CD4-positive, alpha-beta T cell (primary cell): ENCODE data around the gene ALX3. TPM values are rescaled to one million over a fixed set of nuclear protein-coding genes. Genes with fewer than 3 reads are reported as not detected.

Experiments used
- ATAC-seq: fragments of 200-7000 bp; cut with Tn5 transposase; one replicate; pipeline ENCODE4 v1.10.0; 2022; ENCODE audit warnings: mild to moderate bottlenecking; ENCODE audit not compliant: poor library complexity
- CTCF ChIA-PET: fragments of 350-600 bp; sonication (Branson Sonifier 250); formaldehyde crosslinking; loops from one replicate; lab custom pipeline; 2021; ENCODE audit warnings: antibody characterized with exemption, inconsistent platforms; lab: Charles Lee
- POLR2A ChIA-PET: fragments of 350-600 bp; sonication (Branson Sonifier 250); formaldehyde crosslinking; loops from one replicate; lab custom pipeline; 2021; ENCODE audit warnings: antibody characterized with exemption, inconsistent platforms; lab: Charles Lee
- DNase-seq, 14 experiments: peaks; one replicate each; pipeline ENCODE4 v3.0.0-alpha.2; 2013 to 2020; ENCODE audit warnings: mixed read lengths in 2 of 14
- H3K27ac ChIP-seq, 2 donors: one replicate each; pipeline versions ENCODE4 v1.5.1 to v1.7.0; 2013; ENCODE audit warnings: low read length in 2 of 2, low read depth in 1 of 2, mild to moderate bottlenecking in 1 of 2
- H3K27me3 ChIP-seq, 2 experiments: 1 replicate in 1 of 2; 2 replicates in 1 of 2; pipeline versions ENCODE4 v1.6.1 to v1.7.0; 2013; ENCODE audit warnings: low read length in 2 of 2, control low read depth in 1 of 2, mild to moderate bottlenecking in 1 of 2, moderate library complexity in 1 of 2; ENCODE audit not compliant: insufficient read depth in 2 of 2, control insufficient read depth in 1 of 2
- H3K36me3 ChIP-seq: one replicate; pipeline ENCODE4 v1.6.1; 2013; ENCODE audit warnings: low read length, control low read depth; ENCODE audit not compliant: insufficient read depth
- H3K4me1 ChIP-seq: one replicate; pipeline ENCODE4 v1.6.1; 2013; ENCODE audit warnings: low read length, control low read depth; ENCODE audit not compliant: insufficient read depth
- H3K4me3 ChIP-seq: one replicate; pipeline ENCODE4 v1.5.1; 2013; ENCODE audit warnings: mild to moderate bottlenecking, low read length, moderate library complexity
- H3K9me3 ChIP-seq, 2 experiments: 1 replicate in 1 of 2; 2 replicates in 1 of 2; pipeline versions ENCODE4 v1.6.1 to v1.7.0; 2013; ENCODE audit warnings: low read length in 2 of 2, mild to moderate bottlenecking in 2 of 2, control low read depth in 1 of 2, moderate library complexity in 1 of 2; ENCODE audit not compliant: control insufficient read depth in 1 of 2, insufficient read depth in 1 of 2
- H3K27ac Mint-ChIP-seq: one replicate; pipeline ENCODE4 v1.8.0; 2020; ENCODE audit warnings: mixed read lengths
- H3K27me3 Mint-ChIP-seq: one replicate; pipeline ENCODE4 v1.8.0; 2021; ENCODE audit warnings: mixed read lengths
- H3K36me3 Mint-ChIP-seq: one replicate; pipeline ENCODE4 v1.8.0; 2021; ENCODE audit warnings: low read depth, mixed read lengths
- H3K4me1 Mint-ChIP-seq: one replicate; pipeline ENCODE4 v1.8.0; 2021; ENCODE audit warnings: low read depth, mixed read lengths
- H3K4me3 Mint-ChIP-seq: one replicate; pipeline ENCODE4 v1.8.0; 2020; ENCODE audit warnings: mild to moderate bottlenecking, mixed read lengths
- H3K9me3 Mint-ChIP-seq: one replicate; pipeline ENCODE4 v1.8.0; 2020; ENCODE audit warnings: mixed read lengths
- CTCF ChIP-seq: fragments of 200-600 bp; IDR thresholded peaks from one replicate; pipeline ENCODE4 v1.8.0; 2022; ENCODE audit warnings: antibody characterized with exemption, mild to moderate bottlenecking
- intact Hi-C, 2 experiments: fragments of 100-400 bp; cut with DNase I in 1 of 2; cut with micrococcal nuclease in 1 of 2; formaldehyde crosslinking; loops; one replicate each; pipeline versions ENCODE4 v1.15.1 to v1.9.0; 2023 to 2025; cut with DNase I, micrococcal nuclease
- total RNA-seq, 174 experiments: library from RNA in 2 of 174; stranded (reverse) in 2 of 174; gene quantifications; one replicate each; pipeline ENCODE4 v1.2.3 and lab custom pipeline; 2021 to 2026

The ALX3 gene
- total RNA-seq, 2 experiments from 2014 or later: not detected

DNA sequence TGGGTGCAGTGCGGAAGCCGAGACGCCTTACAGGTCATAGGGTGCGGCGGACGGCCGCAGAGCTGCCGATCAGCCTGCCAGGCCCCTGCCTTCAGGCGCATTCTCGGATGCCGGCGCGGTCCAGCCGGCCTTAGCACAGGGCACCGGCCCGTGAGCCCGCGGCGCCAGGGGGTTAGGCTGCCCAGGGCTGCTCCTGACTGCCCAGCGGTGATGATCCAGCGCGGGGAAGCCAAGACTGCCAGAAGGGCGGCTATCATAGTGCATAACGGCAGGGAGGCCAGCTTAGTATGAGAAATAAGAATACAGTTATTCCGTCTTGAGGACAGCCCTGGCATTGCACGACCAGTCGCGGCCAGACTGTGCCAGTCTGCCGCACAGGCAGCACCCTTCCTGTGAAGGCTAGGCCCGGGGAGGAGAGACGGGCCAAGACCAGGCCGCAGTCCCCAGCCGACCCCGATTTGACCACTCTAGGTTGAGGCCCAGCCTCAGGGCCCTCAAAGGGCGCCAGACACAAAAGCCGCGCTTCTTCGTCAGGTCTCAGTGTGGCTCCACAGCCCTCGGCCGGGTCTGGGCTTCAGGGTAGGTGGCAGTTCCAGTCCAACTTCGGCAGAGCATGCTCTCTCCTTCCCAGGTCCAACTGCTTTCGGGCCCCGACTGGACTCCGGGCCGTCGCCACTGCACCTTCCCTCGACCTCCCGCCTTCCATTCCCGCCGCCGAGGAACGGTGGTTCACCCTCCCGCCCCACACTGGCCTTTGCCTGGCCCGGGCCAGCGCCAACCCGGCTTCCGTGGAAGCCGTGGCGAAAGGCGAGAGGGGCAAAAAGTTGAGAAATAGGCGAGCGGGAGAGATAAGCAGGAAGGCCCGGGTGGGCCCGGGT, 829 bp downstream of the ALX3 start:
- Histone ChIP-seq H3K27ac (no peak overlapping the region), H3K9me3 (peaks cover 0 to 26% of the 10 kb centered on the region in 2 experiments), H3K4me3 (no peak overlapping the region), H3K27me3 (peaks cover 51 to 65% of the 10 kb centered on the region in 2 experiments), H3K36me3 (no peaks in the 10 kb centered on the region), H3K4me1 (peaks cover 32% of the 10 kb centered on the region)
- Mint-ChIP-seq H3K36me3 (no peaks in the 10 kb centered on the region), H3K9me3 (no peaks in the 10 kb centered on the region), H3K4me1 (peaks cover 17% of the 10 kb centered on the region), H3K4me3 (peak overlapping the region; percentile 45), H3K27me3 (peaks cover 87% of the 10 kb centered on the region), H3K27ac (no peak overlapping the region)
- ATAC-seq: peak; percentile 21
- intact Hi-C loops: no loop called here
- no peak for TF ChIP-seq CTCF
- CTCF ChIA-PET: interaction anchor here (0.6 kb wide), 1 partner anchor 16 kb away, joined by 4 read pairs; no protein-coding TSS in a partner anchor
- POLR2A ChIA-PET: interaction anchor here (1.4 kb wide), 1 partner anchor 12 kb away, joined by 4 read pairs; no protein-coding TSS in a partner anchor
- DNase-seq: peak in 1 of 14 experiments; percentile 25

- Mint-ChIP-seq H3K9me3 (no peaks in the 10 kb centered on the region), H3K4me3 (peak overlapping the region; percentile 62), H3K27ac (no peak overlapping the region), H3K4me1 (peaks cover 17% of the 10 kb centered on the region), H3K36me3 (no peaks in the 10 kb centered on the region), H3K27me3 (peaks cover 79% of the 10 kb centered on the region)
- no peak overlapping the region for H3K4me3 ChIP-seq
- peaks cover 51 to 65% of the 10 kb centered on the region in 2 experiments for H3K27me3 ChIP-seq
- H3K9me3 ChIP-seq: peaks cover 0 to 26% of the 10 kb centered on the region in 2 experiments
- no peak overlapping the region for H3K27ac ChIP-seq
- TF ChIP-seq CTCF: no peak
- CTCF ChIA-PET: interaction anchor here (0.6 to 1.1 kb wide), 2 partner anchors 15 to 19 kb away, joined by 4 read pairs; no protein-coding TSS in a partner anchor
- peak in 6 of 14 experiments; percentile 15 to 58 (median 34) for DNase-seq
- no peaks in the 10 kb centered on the region for H3K36me3 ChIP-seq
- intact Hi-C loops: no loop called here
- H3K4me1 ChIP-seq: peaks cover 32% of the 10 kb centered on the region
- ATAC-seq: peak; percentile 66
- POLR2A ChIA-PET: interaction anchor here (1.4 kb wide), 1 partner anchor 13 kb away, joined by 4 read pairs; no protein-coding TSS in a partner anchor
Measured at GRCh38 chr1:110068646-110069403, 1.6 kb downstream of the ALX3 start.

DNA sequence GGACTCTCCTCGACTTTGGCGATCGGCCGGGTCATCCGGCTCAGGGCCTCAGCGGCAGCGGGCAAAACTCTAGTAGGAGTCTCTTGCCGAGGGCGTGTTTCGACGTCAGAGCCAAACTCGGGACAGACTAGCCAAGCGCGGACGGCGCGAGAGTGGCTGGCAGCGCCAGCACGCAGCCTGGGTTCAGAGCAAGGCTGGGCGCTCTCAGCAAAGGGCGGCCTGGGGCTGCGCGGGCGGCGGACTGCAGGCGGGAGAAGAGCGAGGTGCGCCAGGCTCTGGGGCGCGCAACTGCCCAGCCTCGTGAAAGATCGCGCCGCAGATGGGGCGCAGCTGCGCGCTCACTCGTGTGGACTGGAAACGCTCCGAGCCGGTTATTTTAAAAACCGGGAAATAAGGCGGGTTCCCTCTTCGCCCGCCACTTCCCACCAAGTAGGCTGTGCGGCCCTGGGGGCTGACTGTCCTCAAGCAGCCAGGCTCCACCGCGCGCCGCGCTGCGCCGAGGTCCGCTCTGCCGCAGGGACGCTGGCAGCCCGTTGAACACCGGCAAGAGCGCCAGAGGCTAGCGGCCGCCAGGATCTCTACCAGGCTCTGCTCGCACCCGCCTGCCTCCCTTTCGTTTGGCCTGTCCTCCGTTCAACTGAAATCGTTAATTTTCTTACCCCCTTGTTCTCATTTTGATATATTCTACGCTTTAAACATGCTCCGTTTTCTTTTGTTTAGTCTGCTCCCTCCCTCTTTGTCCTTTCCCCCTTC, 2.4 kb downstream of the ALX3 start:
- no peak overlapping the region for H3K27ac Mint-ChIP-seq

More for the DNA sequence above, 2.4 kb downstream of the ALX3 start:
- intact Hi-C loops: no loop called here
- Histone ChIP-seq H3K27ac (no peak overlapping the region), H3K36me3 (no peaks in the 10 kb centered on the region), H3K27me3 (peaks cover 51 to 58% of the 10 kb centered on the region in 2 experiments), H3K4me3 (no peak overlapping the region), H3K9me3 (peaks cover 0 to 26% of the 10 kb centered on the region in 2 experiments), H3K4me1 (peaks cover 32% of the 10 kb centered on the region)
- peaks cover 73% of the 10 kb centered on the region for H3K27me3 Mint-ChIP-seq
- H3K4me3 Mint-ChIP-seq: peak overlapping the region; percentile 62
- ATAC-seq: no peak
- POLR2A ChIA-PET: no interaction called here
- peak in 1 of 14 experiments; percentile 34 for DNase-seq
- no peak for TF ChIP-seq CTCF
- H3K4me1 Mint-ChIP-seq: peaks cover 17% of the 10 kb centered on the region
- H3K36me3 Mint-ChIP-seq: no peaks in the 10 kb centered on the region
- no peaks in the 10 kb centered on the region for H3K9me3 Mint-ChIP-seq
- CTCF ChIA-PET: interaction anchor here (0.8 to 1.1 kb wide), 2 partner anchors 20 kb away, joined by 3 to 4 read pairs; no protein-coding TSS in a partner anchor
